ENCODE measurements around the gene STK33.

Gene STK33

DNA sequence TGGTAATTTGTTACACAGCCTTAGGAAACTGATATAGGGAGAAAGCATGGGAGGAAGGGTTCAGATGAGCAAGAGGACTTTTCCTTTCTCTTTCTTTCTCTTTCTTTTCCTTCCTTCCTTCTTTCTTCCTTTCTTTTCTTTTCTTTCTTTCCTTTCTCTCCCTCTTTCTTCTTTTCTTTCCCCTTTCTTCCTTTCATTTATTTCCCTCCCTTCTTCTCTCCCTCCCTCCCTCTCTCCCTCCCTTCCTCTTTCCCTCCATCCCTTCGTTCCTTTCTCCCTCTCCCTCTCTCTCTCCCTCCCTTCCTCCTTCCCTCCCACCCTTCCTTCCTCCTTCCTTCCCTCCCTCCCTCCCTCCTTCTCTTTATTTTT lies 222.5 kb downstream of the STK33 start:
- H3K4me3 ChIP-seq (replicated peaks; ENCODE audit: low read depth, low read length) = no peak overlapping the region
- H3K36me3 ChIP-seq (ENCODE audit: control insufficient read depth, insufficient read depth, low read length) = no peaks in the 10 kb centered on the region
- TF ChIP-seq, protein P1, sequence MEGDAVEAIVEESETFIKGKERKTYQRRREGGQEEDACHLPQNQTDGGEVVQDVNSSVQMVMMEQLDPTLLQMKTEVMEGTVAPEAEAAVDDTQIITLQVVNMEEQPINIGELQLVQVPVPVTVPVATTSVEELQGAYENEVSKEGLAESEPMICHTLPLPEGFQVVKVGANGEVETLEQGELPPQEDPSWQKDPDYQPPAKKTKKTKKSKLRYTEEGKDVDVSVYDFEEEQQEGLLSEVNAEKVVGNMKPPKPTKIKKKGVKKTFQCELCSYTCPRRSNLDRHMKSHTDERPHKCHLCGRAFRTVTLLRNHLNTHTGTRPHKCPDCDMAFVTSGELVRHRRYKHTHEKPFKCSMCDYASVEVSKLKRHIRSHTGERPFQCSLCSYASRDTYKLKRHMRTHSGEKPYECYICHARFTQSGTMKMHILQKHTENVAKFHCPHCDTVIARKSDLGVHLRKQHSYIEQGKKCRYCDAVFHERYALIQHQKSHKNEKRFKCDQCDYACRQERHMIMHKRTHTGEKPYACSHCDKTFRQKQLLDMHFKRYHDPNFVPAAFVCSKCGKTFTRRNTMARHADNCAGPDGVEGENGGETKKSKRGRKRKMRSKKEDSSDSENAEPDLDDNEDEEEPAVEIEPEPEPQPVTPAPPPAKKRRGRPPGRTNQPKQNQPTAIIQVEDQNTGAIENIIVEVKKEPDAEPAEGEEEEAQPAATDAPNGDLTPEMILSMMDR (IDR thresholded peaks at IDR 0.05; ENCODE audit: insufficient read depth, low read length, poor library complexity, severe bottlenecking) = no peak
- no peaks in the 10 kb centered on the region for H3K27me3 ChIP-seq (replicated peaks; ENCODE audit: control insufficient read depth, insufficient read depth, low read length)
- no peak for DNase-seq (ENCODE audit: extremely low read depth, insufficient read length)

DNA sequence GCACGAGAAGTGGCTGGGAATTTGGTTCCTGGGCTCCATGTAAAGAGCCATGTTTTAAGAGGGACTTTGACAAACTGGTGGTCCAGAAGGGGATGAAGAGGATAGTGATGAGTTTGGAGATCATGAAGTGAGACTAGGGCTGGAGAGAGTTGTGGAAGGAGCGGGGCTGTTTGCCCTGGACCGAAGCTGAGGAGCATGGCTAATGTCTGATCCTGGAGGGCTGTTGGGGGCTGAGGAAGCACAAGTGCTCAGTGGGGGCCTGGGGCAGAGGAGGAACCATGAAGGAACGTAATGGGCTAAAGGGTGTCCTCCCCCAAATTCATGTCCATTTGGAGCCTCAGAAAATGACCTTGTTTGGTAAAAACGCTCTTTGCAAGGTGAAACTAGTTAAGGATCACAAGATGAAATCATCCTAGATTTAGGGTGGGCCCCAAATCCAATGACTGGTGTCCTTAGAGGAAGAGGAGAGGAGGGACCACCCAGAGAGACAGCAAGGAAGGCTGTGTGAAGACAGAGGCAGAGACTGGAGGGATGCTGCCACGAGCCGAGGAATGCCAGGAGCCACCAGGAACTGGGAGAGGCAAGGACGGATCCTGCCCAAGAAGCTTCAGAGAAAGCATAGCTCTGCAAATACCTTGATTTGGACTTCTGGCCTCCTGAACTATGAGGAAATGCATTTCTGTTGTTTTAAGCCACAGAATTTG lies 223.1 kb downstream of the STK33 start:
- DNase-seq (ENCODE audit: extremely low read depth, insufficient read length) = no peak
- no peaks in the 10 kb centered on the region for H3K36me3 ChIP-seq (ENCODE audit: control insufficient read depth, insufficient read depth, low read length)
- TF ChIP-seq, protein P1 (IDR thresholded peaks at IDR 0.05; ENCODE audit: insufficient read depth, low read length, poor library complexity, severe bottlenecking) = no peak
- H3K4me3 ChIP-seq (replicated peaks; ENCODE audit: low read depth, low read length) = no peak overlapping the region
- no peaks in the 10 kb centered on the region for H3K27me3 ChIP-seq (replicated peaks; ENCODE audit: control insufficient read depth, insufficient read depth, low read length)

DNA sequence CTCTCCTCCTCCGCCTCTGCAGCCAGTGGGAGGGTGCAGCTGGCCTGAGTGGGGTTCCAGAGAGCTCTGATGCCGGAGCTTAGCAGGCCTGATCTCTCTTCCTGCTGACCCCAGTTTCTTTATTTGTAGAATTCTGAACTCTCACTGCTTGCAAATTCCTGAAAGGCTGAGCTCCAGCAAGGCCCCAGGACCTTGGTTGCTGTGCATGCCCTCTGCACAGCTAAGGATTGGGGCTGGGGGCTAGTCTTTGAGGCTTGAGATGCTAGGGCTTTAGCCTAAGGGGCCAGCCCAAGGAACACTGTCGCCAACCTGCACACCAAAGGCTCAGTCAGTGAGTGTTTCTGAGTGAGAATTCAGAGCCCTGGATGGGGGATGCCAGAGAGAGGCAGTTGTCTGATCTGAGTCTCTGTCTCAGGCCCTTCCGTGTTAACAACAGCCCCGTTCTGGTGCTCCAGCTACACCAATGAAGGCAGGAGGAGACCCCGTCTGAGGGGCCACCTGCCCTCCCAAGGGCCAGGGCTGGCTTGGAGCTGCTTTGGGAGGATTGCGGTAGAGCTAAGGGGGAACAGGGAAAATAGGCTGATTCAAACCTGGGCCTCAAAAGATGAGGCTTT lies 224.3 kb downstream of the STK33 start:
- TF ChIP-seq, protein P1 (IDR thresholded peaks at IDR 0.05; ENCODE audit: insufficient read depth, low read length, poor library complexity, severe bottlenecking) = no peak
- no peak for DNase-seq (ENCODE audit: extremely low read depth, insufficient read length)
- Histone ChIP-seq H3K36me3 (ENCODE audit: control insufficient read depth, insufficient read depth, low read length) (no peaks in the 10 kb centered on the region), H3K4me3 (replicated peaks; ENCODE audit: low read depth, low read length) (no peak overlapping the region), H3K27me3 (replicated peaks; ENCODE audit: control insufficient read depth, insufficient read depth, low read length) (no peaks in the 10 kb centered on the region)

DNA sequence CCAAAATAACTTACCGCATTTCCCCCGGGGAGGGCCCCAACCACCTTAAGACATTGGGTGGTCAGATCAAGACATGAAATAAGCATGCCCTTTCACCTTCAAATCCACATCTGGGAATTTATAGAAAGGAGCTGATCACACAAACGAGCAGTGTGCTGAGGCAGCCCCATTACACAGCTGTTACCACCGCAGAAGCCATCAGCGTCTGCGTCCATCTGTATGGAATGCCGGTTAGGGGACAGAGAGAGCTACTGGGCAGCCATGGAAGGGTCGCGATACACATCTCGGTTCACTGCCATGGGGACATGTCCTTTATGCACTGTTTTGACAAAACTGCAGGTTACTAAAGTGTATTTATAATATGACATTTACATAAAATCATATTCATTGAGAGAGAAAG lies 225.3 kb downstream of the STK33 start:
- TF ChIP-seq, protein P1 (IDR thresholded peaks at IDR 0.05; ENCODE audit: insufficient read depth, low read length, poor library complexity, severe bottlenecking) = no peak
- H3K27me3 ChIP-seq (replicated peaks; ENCODE audit: control insufficient read depth, insufficient read depth, low read length) = no peaks in the 10 kb centered on the region
- H3K36me3 ChIP-seq (ENCODE audit: control insufficient read depth, insufficient read depth, low read length) = no peaks in the 10 kb centered on the region
- H3K4me3 ChIP-seq (replicated peaks; ENCODE audit: low read depth, low read length) = no peak overlapping the region
- no peak for DNase-seq (ENCODE audit: extremely low read depth, insufficient read length)

DNA sequence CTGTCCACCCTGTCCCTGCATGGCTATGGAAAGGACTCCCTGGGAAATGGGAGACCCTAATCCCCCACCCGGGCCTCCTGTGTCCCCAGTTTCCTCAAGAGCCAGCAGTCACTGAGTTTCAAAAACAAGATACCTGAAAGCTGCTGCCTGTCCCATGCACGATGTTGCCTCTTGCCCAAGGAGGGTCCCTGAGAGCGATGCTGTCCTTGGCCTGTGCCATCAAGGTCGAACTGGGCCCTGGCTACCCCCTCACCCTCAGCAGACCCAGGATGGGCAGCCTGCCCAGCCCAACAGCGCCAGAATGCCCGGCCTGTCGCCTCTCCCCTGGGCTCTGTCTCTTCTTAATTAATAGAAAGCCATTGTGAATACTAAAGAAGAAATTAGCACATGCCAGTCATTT lies 225.8 kb downstream of the STK33 start:
- TF ChIP-seq, protein P1 (IDR thresholded peaks at IDR 0.05; ENCODE audit: insufficient read depth, low read length, poor library complexity, severe bottlenecking) = no peak
- Histone ChIP-seq H3K27me3 (replicated peaks; ENCODE audit: control insufficient read depth, insufficient read depth, low read length) (no peaks in the 10 kb centered on the region), H3K4me3 (replicated peaks; ENCODE audit: low read depth, low read length) (no peak overlapping the region), H3K36me3 (ENCODE audit: control insufficient read depth, insufficient read depth, low read length) (no peaks in the 10 kb centered on the region)
- no peak for DNase-seq (ENCODE audit: extremely low read depth, insufficient read length)

Measured in GM06990 (cell line).